H9 (cell line): ENCODE measurements around the gene NPAS3. TPM values are rescaled to one million over a fixed set of nuclear protein-coding genes. Genes with fewer than 3 reads are reported as not detected.

ENCODE experiments used
- DNase-seq: peaks from one replicate; pipeline ENCODE4 v3.0.0-alpha.2; 2017
- H2AFZ ChIP-seq: one replicate; pipeline ENCODE4 v1.6.1; 2013; ENCODE audit warnings: mild to moderate bottlenecking, low read length, control low read depth, moderate library complexity
- H2AK5ac ChIP-seq: 2 replicates; pipeline ENCODE4 v1.6.1; 2013; ENCODE audit warnings: low read length, control low read depth, mixed read lengths; ENCODE audit not compliant: insufficient read length
- H2BK120ac ChIP-seq: one replicate; pipeline ENCODE4 v1.6.1; 2013; ENCODE audit warnings: low read depth, mild to moderate bottlenecking, low read length, control low read depth, inconsistent platforms; ENCODE audit not compliant: poor library complexity, severe bottlenecking
- H2BK12ac ChIP-seq: 2 replicates; pipeline ENCODE4 v1.6.1; 2013; ENCODE audit warnings: low read length, control low read depth, mixed read lengths, low read depth; ENCODE audit not compliant: insufficient read length
- H2BK15ac ChIP-seq: 2 replicates; pipeline ENCODE4 v1.6.1; 2013; ENCODE audit warnings: low read depth, low read length, control low read depth
- H2BK20ac ChIP-seq: one replicate; pipeline ENCODE4 v1.6.1; 2013; ENCODE audit warnings: low read depth, mild to moderate bottlenecking, low read length, control low read depth, inconsistent platforms; ENCODE audit not compliant: poor library complexity, severe bottlenecking
- H2BK5ac ChIP-seq: 2 replicates; pipeline ENCODE4 v1.6.1; 2013; ENCODE audit warnings: low read length, control low read depth, mixed read lengths; ENCODE audit not compliant: insufficient read length
- H3K14ac ChIP-seq: 2 replicates; pipeline ENCODE4 v1.6.1; 2013; ENCODE audit warnings: low read length, control low read depth; ENCODE audit not compliant: insufficient read depth
- H3K18ac ChIP-seq: 2 replicates; pipeline ENCODE4 v1.6.1; 2013; ENCODE audit warnings: low read depth, mild to moderate bottlenecking, mixed read lengths, low read length, control low read depth; ENCODE audit not compliant: insufficient read length
- H3K23ac ChIP-seq: 2 replicates; pipeline ENCODE4 v1.6.1; 2013; ENCODE audit warnings: low read length, control low read depth, mixed read lengths, low read depth; ENCODE audit not compliant: insufficient read length
- H3K23me2 ChIP-seq: 2 replicates; pipeline ENCODE4 v1.6.1; 2013; ENCODE audit warnings: low read depth, mild to moderate bottlenecking, mixed read lengths, low read length, control low read depth; ENCODE audit not compliant: insufficient read length, poor library complexity, severe bottlenecking
- H3K27ac ChIP-seq: 2 replicates; pipeline ENCODE4 v1.5.1; 2013; ENCODE audit warnings: low read length, control low read depth, mixed read lengths, low read depth; ENCODE audit not compliant: insufficient read length
- H3K27me3 ChIP-seq: 2 replicates; pipeline ENCODE4 v1.6.1; 2013; ENCODE audit warnings: low read length, control low read depth, inconsistent platforms; ENCODE audit not compliant: insufficient read depth
- H3K4ac ChIP-seq: 2 replicates; pipeline ENCODE4 v1.6.1; 2013; ENCODE audit warnings: low read depth, mild to moderate bottlenecking, control low read depth, inconsistent platforms, low read length, moderate library complexity
- H3K4me1 ChIP-seq: 2 replicates; pipeline ENCODE4 v1.6.1; 2013; ENCODE audit warnings: low read length, control low read depth, inconsistent platforms; ENCODE audit not compliant: insufficient read depth
- H3K4me2 ChIP-seq: 2 replicates; pipeline ENCODE4 v1.6.1; 2013; ENCODE audit warnings: low read length, control low read depth, mixed read lengths; ENCODE audit not compliant: insufficient read length, insufficient read depth
- H3K56ac ChIP-seq: 2 replicates; pipeline ENCODE4 v1.6.1; 2013; ENCODE audit warnings: low read depth, mild to moderate bottlenecking, mixed read lengths, low read length, control low read depth; ENCODE audit not compliant: insufficient read length
- H3K79me1 ChIP-seq: 2 replicates; pipeline ENCODE4 v1.6.1; 2013; ENCODE audit warnings: low read depth, mild to moderate bottlenecking, moderate library complexity, low read length, control low read depth, inconsistent platforms; ENCODE audit not compliant: insufficient read depth, poor library complexity, severe bottlenecking
- H3K79me2 ChIP-seq: 2 replicates; pipeline ENCODE4 v1.6.1; 2013; ENCODE audit warnings: low read length, control low read depth, inconsistent platforms; ENCODE audit not compliant: insufficient read depth
- H3K9ac ChIP-seq: 2 replicates; pipeline ENCODE4 v1.6.1; 2013; ENCODE audit warnings: low read length, control low read depth, mixed read lengths; ENCODE audit not compliant: insufficient read length; ENCODE audit errors: extremely low read depth
- H3K9me3 ChIP-seq: one replicate; pipeline ENCODE4 v1.6.1; 2013; ENCODE audit warnings: low read depth, low read length, inconsistent platforms; ENCODE audit not compliant: control insufficient read depth
- H3T11ph ChIP-seq: one replicate; pipeline ENCODE4 v1.6.1; 2013; ENCODE audit warnings: mild to moderate bottlenecking, low read length, control low read depth, inconsistent platforms
- H4K20me1 ChIP-seq: one replicate; pipeline ENCODE4 v1.6.1; 2013; ENCODE audit not compliant: control insufficient read depth, insufficient read length, insufficient read depth
- H4K5ac ChIP-seq: 2 replicates; pipeline ENCODE4 v1.6.1; 2013; ENCODE audit warnings: low read depth, mild to moderate bottlenecking, mixed read lengths, low read length, control low read depth; ENCODE audit not compliant: insufficient read length
- H4K8ac ChIP-seq: replicated peaks from 2 replicates; pipeline ENCODE4 v1.6.1; 2013; ENCODE audit warnings: low read length, control low read depth, mixed read lengths, low read depth; ENCODE audit not compliant: insufficient read length
- H4K91ac ChIP-seq: 2 replicates; pipeline ENCODE4 v1.6.1; 2013; ENCODE audit warnings: low read depth, mild to moderate bottlenecking, moderate library complexity, mixed read lengths, low read length, control low read depth; ENCODE audit not compliant: insufficient read length
- H3K27ac Mint-ChIP-seq, 3 experiments: 2 replicates in 2 of 3; 3 replicates in 1 of 3; pipeline ENCODE4 v1.8.0; 2020 to 2021; ENCODE audit warnings: mixed read lengths in 3 of 3, mild to moderate bottlenecking in 1 of 3, moderate library complexity in 1 of 3
- H3K27me3 Mint-ChIP-seq: 2 replicates; pipeline ENCODE4 v1.8.0; 2021; ENCODE audit warnings: low read depth, mild to moderate bottlenecking, moderate library complexity, mixed read lengths
- H3K36me3 Mint-ChIP-seq, 3 experiments: 2 replicates in 2 of 3; 3 replicates in 1 of 3; pipeline ENCODE4 v1.8.0; 2020 to 2021; ENCODE audit warnings: low read depth in 3 of 3, mixed read lengths in 3 of 3; ENCODE audit not compliant: insufficient read depth in 1 of 3
- H3K4me1 Mint-ChIP-seq, 2 experiments: 2 replicates each; pipeline ENCODE4 v1.8.0; 2020; ENCODE audit warnings: mixed read lengths in 2 of 2
- H3K4me3 Mint-ChIP-seq, 2 experiments: 2 replicates in 1 of 2; 3 replicates in 1 of 2; pipeline ENCODE4 v1.8.0; 2020 to 2021; ENCODE audit warnings: mild to moderate bottlenecking in 2 of 2, mixed read lengths in 2 of 2, moderate library complexity in 1 of 2
- H3K9me3 Mint-ChIP-seq, 2 experiments: 2 replicates in 1 of 2; 3 replicates in 1 of 2; pipeline ENCODE4 v1.8.0; 2020; ENCODE audit warnings: mild to moderate bottlenecking in 2 of 2, mixed read lengths in 2 of 2, moderate library complexity in 1 of 2
- WGBS: extraction: QIAGEN DNeasy Blood & Tissue Kit; methylation state at CpG from one replicate; pipeline ENCODE4 v1.1.7; 2013; ENCODE audit warnings: missing lambda C conversion rate, low lambda C conversion rate, mixed read lengths; ENCODE audit not compliant: insufficient read length; ENCODE audit errors: extremely low coverage; 5-methylcytosine and 5-hydroxymethylcytosine counted together
- total RNA-seq: library from RNA; stranded (reverse); gene quantifications from 2 replicates; pipeline ENCODE4 v1.2.1, GENCODE V29; 2021
- TF ChIP-seq, protein P1 (sequence below): fragments of 200-600 bp; sonication (generic); conservative IDR thresholded peaks from 3 replicates; pipeline ENCODE4 v1.8.0; 2021; ENCODE audit warnings: antibody characterized with exemption, mild to moderate bottlenecking

NPAS3 gene
- total RNA-seq, 1 experiment from 2014 or later = 0.17 TPM

DNA sequence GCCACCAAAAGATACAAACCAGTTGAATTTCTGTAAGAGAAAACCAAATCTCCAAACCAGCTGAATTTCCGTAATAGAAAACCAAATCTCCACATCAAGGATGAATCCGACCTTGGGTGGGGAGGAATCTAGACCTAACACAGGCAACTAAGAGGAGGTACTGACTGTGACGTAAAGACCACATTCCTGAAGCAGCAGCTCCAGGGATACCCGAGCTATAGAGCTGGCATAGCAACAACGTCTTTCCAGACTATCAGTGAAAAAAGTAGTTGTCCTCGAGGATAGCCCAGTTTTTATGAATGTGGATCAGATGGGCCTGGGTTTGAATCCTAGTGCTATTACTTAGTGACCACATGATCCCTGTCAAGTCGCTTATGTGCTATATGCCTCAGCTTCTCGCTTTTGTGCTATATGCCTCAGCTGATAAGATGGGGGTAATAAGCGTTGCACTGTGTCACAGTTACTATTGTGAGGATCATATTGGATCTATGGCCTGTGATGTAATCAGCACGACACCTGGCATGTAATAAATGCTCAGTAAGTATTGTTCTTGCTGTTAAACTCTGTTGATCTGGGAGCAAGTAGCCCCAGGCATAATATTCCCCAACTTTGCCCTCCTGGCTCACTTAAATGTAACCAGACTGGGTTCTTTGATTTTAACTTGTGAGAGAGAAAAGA lies 898.4 kb downstream of the NPAS3 start:
- Histone ChIP-seq H2AFZ (no peak overlapping the region), H4K8ac (no peak overlapping the region), H3K14ac (no peak overlapping the region), H2AK5ac (no peak overlapping the region), H3K9me3 (no peaks in the 10 kb centered on the region), H3K18ac (no peak overlapping the region), H3K4me1 (peaks cover 10% of the 10 kb centered on the region; the same call in 1 of the 2 replicates), H2BK5ac (no peak overlapping the region), H2BK20ac (no peak overlapping the region), H2BK12ac (no peak overlapping the region), H3K4ac (no peak overlapping the region), H3K9ac (no peak overlapping the region), H4K91ac (no peak overlapping the region), H2BK15ac (no peak overlapping the region), H3K23ac (no peak overlapping the region), H4K20me1 (no peaks in the 10 kb centered on the region), H3K27ac (no peak overlapping the region), H3T11ph (no peak overlapping the region), H3K23me2 (no peaks in the 10 kb centered on the region), H3K56ac (no peak overlapping the region), H3K79me1 (no peaks in the 10 kb centered on the region), H3K27me3 (no peaks in the 10 kb centered on the region), H4K5ac (no peak overlapping the region), H2BK120ac (no peak overlapping the region), H3K4me2 (no peak overlapping the region), H3K79me2 (no peaks in the 10 kb centered on the region)
- H3K36me3 Mint-ChIP-seq = peaks cover 0 to 5% (median 0%) of the 10 kb centered on the region in 3 experiments; a peak in 1 of 7 replicates
- DNase-seq = no peak
- WGBS = no CpG with 5 or more reads among the region's 10 CpGs
- no peaks in the 10 kb centered on the region for H3K27me3 Mint-ChIP-seq
- H3K9me3 Mint-ChIP-seq = peaks cover 0 to 6% of the 10 kb centered on the region in 2 experiments; a peak in 3 of 5 replicates
- H3K27ac Mint-ChIP-seq = 0 out of 7 replicates have a peak overlapping the region, but pooled peaks of 1 of the 3 experiments have one; percentile 41
- TF ChIP-seq, protein P1, sequence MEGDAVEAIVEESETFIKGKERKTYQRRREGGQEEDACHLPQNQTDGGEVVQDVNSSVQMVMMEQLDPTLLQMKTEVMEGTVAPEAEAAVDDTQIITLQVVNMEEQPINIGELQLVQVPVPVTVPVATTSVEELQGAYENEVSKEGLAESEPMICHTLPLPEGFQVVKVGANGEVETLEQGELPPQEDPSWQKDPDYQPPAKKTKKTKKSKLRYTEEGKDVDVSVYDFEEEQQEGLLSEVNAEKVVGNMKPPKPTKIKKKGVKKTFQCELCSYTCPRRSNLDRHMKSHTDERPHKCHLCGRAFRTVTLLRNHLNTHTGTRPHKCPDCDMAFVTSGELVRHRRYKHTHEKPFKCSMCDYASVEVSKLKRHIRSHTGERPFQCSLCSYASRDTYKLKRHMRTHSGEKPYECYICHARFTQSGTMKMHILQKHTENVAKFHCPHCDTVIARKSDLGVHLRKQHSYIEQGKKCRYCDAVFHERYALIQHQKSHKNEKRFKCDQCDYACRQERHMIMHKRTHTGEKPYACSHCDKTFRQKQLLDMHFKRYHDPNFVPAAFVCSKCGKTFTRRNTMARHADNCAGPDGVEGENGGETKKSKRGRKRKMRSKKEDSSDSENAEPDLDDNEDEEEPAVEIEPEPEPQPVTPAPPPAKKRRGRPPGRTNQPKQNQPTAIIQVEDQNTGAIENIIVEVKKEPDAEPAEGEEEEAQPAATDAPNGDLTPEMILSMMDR = no peak
- peaks cover 15 to 18% of the 10 kb centered on the region in 2 experiments for H3K4me1 Mint-ChIP-seq
- no peak overlapping the region for H3K4me3 Mint-ChIP-seq
